A549 (cell line): ENCODE results near the gene CDC27. TPM values are rescaled to one million over a fixed set of nuclear protein-coding genes. Genes with fewer than 3 reads are reported as not detected.

Source experiments
- ATAC-seq, 2 experiments: fragments of 200-7000 bp in 1 of 2; fragments of >200 bp in 1 of 2; cut with Nextera tagmentation in 1 of 2; cut with Tn5 transposase in 1 of 2; 3 replicates each; pipeline versions ENCODE4 v1.8.0 to v1.9.1; 2018 to 2020; ENCODE audit warnings: mild to moderate bottlenecking in 1 of 2, moderate library complexity in 1 of 2
- CTCF ChIA-PET: fragments of 300-600 bp; sonication (Branson Sonifier 250); formaldehyde crosslinking; extraction: SDS; loops from one replicate; lab custom pipeline; 2021; ENCODE audit warnings: antibody characterized with exemption, inconsistent platforms; lab: Yijun Ruan, JAX
- POLR2A ChIA-PET: fragments of 350-600 bp; formaldehyde crosslinking; extraction: SDS; loops from one replicate; lab custom pipeline; 2021; ENCODE audit warnings: antibody characterized with exemption, inconsistent platforms; lab: Yijun Ruan, JAX
- DNase-seq, 2 experiments: peaks; one replicate each; pipeline versions ENCODE4 v3.0.0 to v3.0.0-alpha.2; 2011 to 2016; ENCODE audit warnings: low read depth in 1 of 2, low spot score in 1 of 2
- FAIRE-seq: peaks from 2 replicates; lab custom pipeline; 2011; peaks lifted over from hg19 to GRCh38; lab: Jason Lieb, UNC
- H3K27ac ChIP-seq, 2 experiments: fragments of >200 bp; sonication (Bioruptor Twin); formaldehyde crosslinking; 3 replicates each; pipeline ENCODE4 v1.5.1; 2016 to 2017
- H3K4me1 ChIP-seq: fragments of >200 bp; sonication (Bioruptor Twin); formaldehyde crosslinking; 3 replicates; pipeline ENCODE4 v1.6.1; 2016
- H3K4me2 ChIP-seq: fragments of >200 bp; sonication (Bioruptor Twin); formaldehyde crosslinking; 3 replicates; pipeline ENCODE4 v1.6.1; 2016
- H3K4me3 ChIP-seq: fragments of >200 bp; sonication (Bioruptor Twin); formaldehyde crosslinking; 3 replicates; pipeline ENCODE4 v1.5.1; 2016
- H3K9me3 ChIP-seq: fragments of >200 bp; sonication (Bioruptor Twin); formaldehyde crosslinking; 3 replicates; pipeline ENCODE4 v1.6.1; 2016
- CBX8 ChIP-seq: fragments of 200-600 bp; sonication (generic); IDR thresholded peaks from 2 replicates; pipeline ENCODE4 v1.6.1; 2016
- CTCF ChIP-seq: fragments of >200 bp; sonication (Bioruptor Twin); formaldehyde crosslinking; IDR thresholded peaks from 3 replicates; pipeline ENCODE4 v1.5.1; 2016
- EHF ChIP-seq: fragments of 250-450 bp; sonication (Bioruptor Pico); IDR thresholded peaks from 2 replicates; pipeline ENCODE4 v1.5.0; 2020; ENCODE audit warnings: mild to moderate bottlenecking
- FOSB ChIP-seq: fragments of 250-450 bp; sonication (Bioruptor Pico); IDR thresholded peaks from 2 replicates; pipeline ENCODE4 v1.5.0; 2020; ENCODE audit warnings: mild to moderate bottlenecking, moderate library complexity
- HOXB5 ChIP-seq: fragments of 250-450 bp; sonication (Bioruptor Pico); IDR thresholded peaks from 2 replicates; pipeline ENCODE4 v1.5.0; 2020; ENCODE audit warnings: mild to moderate bottlenecking, moderate library complexity
- MAFK ChIP-seq: fragments of 450-650 bp; IDR thresholded peaks from 2 replicates; pipeline ENCODE4 v1.6.1; 2014; ENCODE audit not compliant: partially characterized antibody
- MAX ChIP-seq: IDR thresholded peaks from 2 replicates; pipeline ENCODE4 v1.6.1; 2012
- NR3C1 ChIP-seq: fragments of >200 bp; sonication (Bioruptor Twin); formaldehyde crosslinking; IDR thresholded peaks from 3 replicates; pipeline ENCODE4 v1.6.1; 2017
- POLR2AphosphoS2 ChIP-seq: conservative IDR thresholded peaks from 2 replicates; pipeline ENCODE4 v1.6.1; 2012; ENCODE audit warnings: low read length, improper control_type of control experiment, inconsistent platforms
- RAD21 ChIP-seq, 2 experiments: fragments of >200 bp in 1 of 2; sonication (Bioruptor Twin) in 1 of 2; formaldehyde crosslinking in 1 of 2; IDR thresholded peaks in 1 of 2; conservative IDR thresholded peaks in 1 of 2; 2 replicates in 1 of 2; 3 replicates in 1 of 2; pipeline ENCODE4 v1.6.1; 2012 to 2018; ENCODE audit warnings: inconsistent platforms in 1 of 2
- RARB ChIP-seq: fragments of 250-450 bp; sonication (Bioruptor Pico); IDR thresholded peaks from 2 replicates; pipeline ENCODE4 v1.8.0; 2021; ENCODE audit warnings: mild to moderate bottlenecking, moderate library complexity
- RFX5 ChIP-seq: fragments of 450-650 bp; IDR thresholded peaks from 2 replicates; pipeline ENCODE4 v1.7.1; 2014; ENCODE audit warnings: antibody characterized with exemption, mild to moderate bottlenecking, moderate library complexity
- SMC3 ChIP-seq: fragments of >200 bp; sonication (Bioruptor Twin); formaldehyde crosslinking; IDR thresholded peaks from 3 replicates; pipeline ENCODE4 v1.6.1; 2018; ENCODE audit warnings: inconsistent platforms
- TFCP2L1 ChIP-seq: fragments of 250-450 bp; sonication (Bioruptor Pico); IDR thresholded peaks from 2 replicates; pipeline ENCODE4 v1.5.0; 2021; ENCODE audit warnings: mild to moderate bottlenecking
- TP53 ChIP-seq: fragments of 250-450 bp; sonication (Bioruptor Pico); IDR thresholded peaks from 2 replicates; pipeline ENCODE4 v1.5.0; 2021; ENCODE audit warnings: mild to moderate bottlenecking, moderate library complexity
- ZC3H11A ChIP-seq: fragments of 450-650 bp; IDR thresholded peaks from 2 replicates; pipeline ENCODE4 v1.6.1; 2014; ENCODE audit warnings: antibody characterized with exemption, mild to moderate bottlenecking
- ZNF302 ChIP-seq: fragments of 250-450 bp; sonication (Bioruptor Pico); IDR thresholded peaks from 2 replicates; pipeline ENCODE4 v1.9.0; 2021; ENCODE audit warnings: inconsistent platforms, mild to moderate bottlenecking, moderate library complexity
- WGBS: methylation state at CpG from one replicate; pipeline ENCODE4 v1.1.6; 2017; ENCODE audit errors: missing lambda C conversion rate; 5-methylcytosine and 5-hydroxymethylcytosine counted together
- polyA plus RNA-seq, 4 experiments: library from polyadenylated mRNA; depleted of rRNA in 3 of 4; stranded (reverse); fragments of >200 nt; fragmentation: RNase III in 1 of 4; extraction: RNeasy Plus Mini Kit Qiagen cat#74134 plus additional on column Dnase treatment in 1 of 4; gene quantifications; 2 replicates in 3 of 4; 3 replicates in 1 of 4; pipeline ENCODE4 v1.2.3, GENCODE V29; 2011 to 2017
- TF ChIP-seq, protein P1 (sequence below): fragments of >200 bp; sonication (Bioruptor Twin); formaldehyde crosslinking; IDR thresholded peaks from 2 replicates; pipeline ENCODE4 v1.6.1; 2016
- TF ChIP-seq, protein P2 (sequence below): fragments of 200-600 bp; sonication (generic); IDR thresholded peaks from 2 replicates; pipeline ENCODE4 v1.6.1; 2016; ENCODE audit warnings: antibody characterized with exemption, mild to moderate bottlenecking, moderate library complexity
- TF ChIP-seq, protein P3 (sequence below): fragments of 250-450 bp; sonication (Bioruptor Pico); IDR thresholded peaks from 2 replicates; pipeline ENCODE4 v1.5.0; 2021; ENCODE audit warnings: mild to moderate bottlenecking, moderate library complexity, borderline replicate concordance

CDC27 gene
- polyA plus RNA-seq, 2 of the 4 experiments (the other 2 are of a cell fraction), result 88.0 to 150 TPM

DNA sequence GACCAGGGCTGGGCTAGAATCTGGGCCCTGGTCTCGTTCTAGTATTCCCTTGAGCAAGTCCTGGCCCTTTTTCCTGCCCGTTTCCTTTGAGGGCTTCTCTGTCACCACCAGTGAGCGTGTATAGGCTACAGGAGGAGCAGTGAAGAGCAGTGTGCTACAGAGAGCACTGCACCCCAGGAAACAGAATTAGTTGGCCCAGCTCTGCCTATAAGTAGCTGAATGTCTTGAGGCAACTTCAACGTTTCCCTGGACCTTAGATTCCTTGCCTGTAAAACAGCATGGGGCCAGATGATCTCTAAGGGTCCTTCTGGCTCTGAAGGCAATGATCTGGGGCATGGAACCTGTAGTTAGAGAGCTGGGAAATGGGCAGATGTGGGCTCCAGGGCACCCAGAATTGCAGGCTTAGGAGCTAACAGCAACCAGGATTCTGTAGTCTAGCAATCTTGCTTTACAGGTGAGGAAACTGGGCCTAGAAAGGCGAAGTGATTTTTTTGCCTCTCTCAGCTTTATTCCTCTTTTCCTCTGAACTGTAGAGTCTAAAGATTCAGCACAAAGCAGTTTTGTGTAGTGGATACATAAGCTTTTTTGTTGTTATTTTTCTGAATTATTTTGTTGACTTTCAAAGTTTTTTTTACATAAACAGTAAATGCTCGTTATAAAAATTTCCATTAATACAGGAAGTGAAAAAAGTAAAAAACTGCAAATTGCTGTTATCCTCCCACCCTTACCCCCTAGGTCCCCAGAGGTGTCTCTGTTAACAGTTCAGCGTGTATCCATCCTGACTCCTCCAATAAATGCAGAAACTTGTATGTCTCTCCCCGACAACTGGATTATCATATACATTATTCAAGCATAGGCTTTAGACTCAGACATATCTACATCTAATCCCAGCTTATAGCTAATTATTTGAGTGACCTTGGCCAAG is 18.3 kb upstream of the CDC27 start:
- no peak overlapping the region for H3K4me3 ChIP-seq
- no peaks in the 10 kb centered on the region for H3K4me1 ChIP-seq
- FAIRE-seq, result no peak
- ChIA-PET POLR2A (interaction anchor here (1.3 to 1.6 kb wide), 2 partner anchors 18 kb away, joined by 4 to 5 read pairs; partner anchors contain the start of gene CDC27), CTCF (interaction anchor here (0.9 to 4.2 kb wide), 6 partner anchors 10 to 37 kb away, joined by 3 to 15 read pairs (median 4); no protein-coding TSS in a partner anchor)
- TF ChIP-seq MAFK (peak; percentile 45), RFX5 (no peak)
- no peak overlapping the region for H3K4me2 ChIP-seq
- 64% methylated on average over 8 of the region's 8 CpGs for WGBS
- no peak for DNase-seq
- ATAC-seq, result peak in 1 of 2 experiments; percentile 24; a peak in 2 of 6 replicates
- H3K27ac ChIP-seq, result no peak overlapping the region
- peaks cover 5% of the 10 kb centered on the region; the same call in 2 of the 3 replicates for H3K9me3 ChIP-seq

DNA sequence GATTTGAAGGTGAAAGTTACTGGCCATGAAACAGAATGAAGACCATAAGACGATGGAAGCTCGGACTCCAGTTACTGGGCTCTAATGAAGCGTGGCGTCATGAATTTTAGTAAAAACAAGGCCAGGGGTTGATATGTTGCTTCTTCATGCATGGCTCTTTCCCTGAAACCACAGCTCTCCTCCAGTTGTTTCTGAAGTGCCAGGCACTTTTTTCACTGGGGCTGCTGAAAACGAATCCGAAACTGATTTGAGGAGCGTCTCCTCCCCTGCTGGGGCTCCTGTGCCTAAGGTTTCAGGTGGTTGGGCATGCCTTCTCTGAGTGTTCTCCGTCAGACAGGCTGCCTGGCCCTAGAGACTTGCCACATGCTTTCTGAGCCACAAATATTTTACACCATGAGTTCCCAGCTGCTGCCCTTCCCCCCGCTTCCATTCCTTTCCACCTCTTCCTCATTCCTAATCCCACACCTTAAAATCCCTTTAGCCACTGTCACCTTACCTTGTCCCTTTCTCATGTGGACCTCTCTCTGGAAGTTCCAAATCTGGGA is 16.4 kb upstream of the CDC27 start:
- 74% methylated on average over 9 of the region's 9 CpGs for WGBS
- TF ChIP-seq TFCP2L1 (CRISPR knock-in tag), result no peak
- TF ChIP-seq HOXB5 (CRISPR knock-in tag), result no peak
- TF ChIP-seq, protein P1, sequence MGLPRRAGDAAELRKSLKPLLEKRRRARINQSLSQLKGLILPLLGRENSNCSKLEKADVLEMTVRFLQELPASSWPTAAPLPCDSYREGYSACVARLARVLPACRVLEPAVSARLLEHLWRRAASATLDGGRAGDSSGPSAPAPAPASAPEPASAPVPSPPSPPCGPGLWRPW, result no peak
- no peak for TF ChIP-seq ZC3H11A
- TF ChIP-seq, protein P2, sequence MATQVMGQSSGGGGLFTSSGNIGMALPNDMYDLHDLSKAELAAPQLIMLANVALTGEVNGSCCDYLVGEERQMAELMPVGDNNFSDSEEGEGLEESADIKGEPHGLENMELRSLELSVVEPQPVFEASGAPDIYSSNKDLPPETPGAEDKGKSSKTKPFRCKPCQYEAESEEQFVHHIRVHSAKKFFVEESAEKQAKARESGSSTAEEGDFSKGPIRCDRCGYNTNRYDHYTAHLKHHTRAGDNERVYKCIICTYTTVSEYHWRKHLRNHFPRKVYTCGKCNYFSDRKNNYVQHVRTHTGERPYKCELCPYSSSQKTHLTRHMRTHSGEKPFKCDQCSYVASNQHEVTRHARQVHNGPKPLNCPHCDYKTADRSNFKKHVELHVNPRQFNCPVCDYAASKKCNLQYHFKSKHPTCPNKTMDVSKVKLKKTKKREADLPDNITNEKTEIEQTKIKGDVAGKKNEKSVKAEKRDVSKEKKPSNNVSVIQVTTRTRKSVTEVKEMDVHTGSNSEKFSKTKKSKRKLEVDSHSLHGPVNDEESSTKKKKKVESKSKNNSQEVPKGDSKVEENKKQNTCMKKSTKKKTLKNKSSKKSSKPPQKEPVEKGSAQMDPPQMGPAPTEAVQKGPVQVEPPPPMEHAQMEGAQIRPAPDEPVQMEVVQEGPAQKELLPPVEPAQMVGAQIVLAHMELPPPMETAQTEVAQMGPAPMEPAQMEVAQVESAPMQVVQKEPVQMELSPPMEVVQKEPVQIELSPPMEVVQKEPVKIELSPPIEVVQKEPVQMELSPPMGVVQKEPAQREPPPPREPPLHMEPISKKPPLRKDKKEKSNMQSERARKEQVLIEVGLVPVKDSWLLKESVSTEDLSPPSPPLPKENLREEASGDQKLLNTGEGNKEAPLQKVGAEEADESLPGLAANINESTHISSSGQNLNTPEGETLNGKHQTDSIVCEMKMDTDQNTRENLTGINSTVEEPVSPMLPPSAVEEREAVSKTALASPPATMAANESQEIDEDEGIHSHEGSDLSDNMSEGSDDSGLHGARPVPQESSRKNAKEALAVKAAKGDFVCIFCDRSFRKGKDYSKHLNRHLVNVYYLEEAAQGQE, result no peak
- TF ChIP-seq RARB (CRISPR knock-in tag), result no peak
- no peak for TF ChIP-seq CBX8
- TF ChIP-seq EHF (CRISPR knock-in tag), result no peak
- TF ChIP-seq RFX5, result no peak
- TF ChIP-seq, protein P3, sequence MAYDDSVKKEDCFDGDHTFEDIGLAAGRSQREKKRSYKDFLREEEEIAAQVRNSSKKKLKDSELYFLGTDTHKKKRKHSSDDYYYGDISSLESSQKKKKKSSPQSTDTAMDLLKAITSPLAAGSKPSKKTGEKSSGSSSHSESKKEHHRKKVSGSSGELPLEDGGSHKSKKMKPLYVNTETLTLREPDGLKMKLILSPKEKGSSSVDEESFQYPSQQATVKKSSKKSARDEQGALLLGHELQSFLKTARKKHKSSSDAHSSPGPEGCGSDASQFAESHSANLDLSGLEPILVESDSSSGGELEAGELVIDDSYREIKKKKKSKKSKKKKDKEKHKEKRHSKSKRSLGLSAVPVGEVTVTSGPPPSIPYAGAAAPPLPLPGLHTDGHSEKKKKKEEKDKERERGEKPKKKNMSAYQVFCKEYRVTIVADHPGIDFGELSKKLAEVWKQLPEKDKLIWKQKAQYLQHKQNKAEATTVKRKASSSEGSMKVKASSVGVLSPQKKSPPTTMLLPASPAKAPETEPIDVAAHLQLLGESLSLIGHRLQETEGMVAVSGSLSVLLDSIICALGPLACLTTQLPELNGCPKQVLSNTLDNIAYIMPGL (CRISPR knock-in tag), result no peak
- TF ChIP-seq SMC3, result no peak
- no peak for TF ChIP-seq RAD21 (conservative IDR thresholded peaks at IDR 0.05 in 1 of 2, IDR thresholded peaks at IDR 0.05 in 1 of 2)
- no peak for TF ChIP-seq CTCF
- TF ChIP-seq FOSB, result no peak
- no peak for TF ChIP-seq TP53 (CRISPR knock-in tag)
- TF ChIP-seq NR3C1, result no peak
- no peak for TF ChIP-seq POLR2AphosphoS2
- TF ChIP-seq MAX, result no peak
- TF ChIP-seq MAFK, result no peak
- TF ChIP-seq ZNF302 (CRISPR knock-in tag), result no peak
- TF ChIP-seq, all 56 proteins: peak for 0
- no peaks in the 10 kb centered on the region for H3K4me1 ChIP-seq
- no peak overlapping the region for H3K27ac ChIP-seq
- FAIRE-seq (no peak), DNase-seq (no peak), ATAC-seq (no peak)
- CTCF ChIA-PET, result interaction anchor here (0.5 to 4.2 kb wide), 7 partner anchors 8 to 271 kb away, joined by 3 to 15 read pairs (median 4); no protein-coding TSS in a partner anchor
- POLR2A ChIA-PET, result no interaction called here
- H3K9me3 ChIP-seq, result peaks cover 5% of the 10 kb centered on the region; the same call in 2 of the 3 replicates
- H3K4me2 ChIP-seq, result no peak overlapping the region
- no peak overlapping the region for H3K4me3 ChIP-seq
